HG02970 (cell line): ENCODE results near the gene PPIG.
"Not testable (repeated sequence)": the region's sequence is repeated elsewhere in the genome, so short reads cannot be mapped to it uniquely, and the experiment has no call there.

Source experiments
- ATAC-seq: cut with Tn5 transposase; IDR thresholded peaks from one replicate; pipeline ENCODE4 v1.9.1; 2021; ENCODE audit warnings: mild to moderate bottlenecking, moderate library complexity, moderate number of reproducible peaks; ENCODE audit not compliant: unreplicated experiment, low FRiP score

The PPIG gene

GRCh38 chr2:169584005-169584877 is at the start of gene PPIG:
TSS of gene PPIG (plus strand) at chr2:169584351. CDS start at chr2:169604042, 19,691 bp downstream.
- peak; percentile 86 for ATAC-seq

- ATAC-seq, result not testable (repeated sequence)
Observed at GRCh38 chr2:169539460-169539859, 44.7 kb upstream of the PPIG start.

GRCh38 chr2:169540146-169540545 is 44.0 kb upstream of the PPIG start:
- ATAC-seq, result no peak

- no peak for ATAC-seq
Observed at GRCh38 chr2:169542433-169542832, 41.7 kb upstream of the PPIG start.

GRCh38 chr2:169546756-169547155 is 37.4 kb upstream of the PPIG start:
- no peak for ATAC-seq

GRCh38 chr2:169561364-169561763 is 22.8 kb upstream of the PPIG start:
- no peak for ATAC-seq

- not testable (repeated sequence) for ATAC-seq
Observed at GRCh38 chr2:169562084-169562483, 22.1 kb upstream of the PPIG start.

- no peak for ATAC-seq
Observed at GRCh38 chr2:169562519-169562918, 21.6 kb upstream of the PPIG start.

GRCh38 chr2:169565686-169566085 is 18.5 kb upstream of the PPIG start:
- ATAC-seq, result no peak

- no peak for ATAC-seq
Observed at GRCh38 chr2:169569948-169570347, 14.2 kb upstream of the PPIG start.

- ATAC-seq, result not testable (repeated sequence)
Observed at GRCh38 chr2:169570752-169571151, 13.4 kb upstream of the PPIG start.

GRCh38 chr2:169571571-169571970 is 12.6 kb upstream of the PPIG start:
- no peak for ATAC-seq

GRCh38 chr2:169572189-169572588 is 12.0 kb upstream of the PPIG start:
- ATAC-seq, result no peak

GRCh38 chr2:169572821-169573159 is 11.4 kb upstream of the PPIG start:
- no peak for ATAC-seq

GRCh38 chr2:169573160-169573973 is 10.8 kb upstream of the PPIG start, which contains the start of gene FASTKD1:
TSS of gene FASTKD1 (minus strand) at chr2:169573865. CDS start at chr2:169572029, 1,836 bp downstream.
- ATAC-seq, result peak; percentile 89

- no peak for ATAC-seq
Observed at GRCh38 chr2:169573974-169574299, 10.2 kb upstream of the PPIG start.

GRCh38 chr2:169574539-169574938 is 9.6 kb upstream of the PPIG start:
- ATAC-seq, result not testable (repeated sequence)

- ATAC-seq, result not testable (repeated sequence)
Observed at GRCh38 chr2:169575264-169575663, 8.9 kb upstream of the PPIG start.

- no peak for ATAC-seq
Observed at GRCh38 chr2:169579044-169579443, 5.1 kb upstream of the PPIG start.

- ATAC-seq, result not testable (repeated sequence)
Observed at GRCh38 chr2:169582552-169583266, 1.4 kb upstream of the PPIG start.

GRCh38 chr2:169583518-169583917 is 633 bp upstream of the PPIG start:
- no peak for ATAC-seq
